Neural cell (in vitro differentiated cells): ENCODE results near the gene MYB. TPM values are rescaled to one million over a fixed set of nuclear protein-coding genes. Genes with fewer than 3 reads are reported as not detected.

Experiments
- H2AFZ ChIP-seq: fragments of 200-600, 300-800 bp; sonication (generic), shearing (Covaris generic); 2 replicates; pipeline ENCODE4 v1.6.0; 2014; ENCODE audit warnings: low read depth, mild to moderate bottlenecking, antibody characterized with exemption, low read length, moderate library complexity
- H3F3A ChIP-seq: fragments of 200-600 bp; shearing (Covaris generic); 2 replicates; pipeline ENCODE4 v1.6.1; 2016; ENCODE audit warnings: mild to moderate bottlenecking, moderate library complexity, mixed read lengths, antibody characterized with exemption, low read length; ENCODE audit not compliant: insufficient read depth, poor library complexity, severe bottlenecking
- H3K27ac ChIP-seq: fragments of 200-600, 300-800 bp; sonication (generic), shearing (Covaris generic); 2 replicates; pipeline ENCODE4 v1.5.1; 2014; ENCODE audit warnings: mild to moderate bottlenecking, low read length, moderate library complexity
- H3K27me3 ChIP-seq: fragments of 300-800, 200-600 bp; sonication (generic), shearing (Covaris generic); 2 replicates; pipeline ENCODE4 v1.6.0; 2014; ENCODE audit warnings: mild to moderate bottlenecking, low read depth, low read length, moderate library complexity; ENCODE audit not compliant: insufficient read depth
- H3K36me3 ChIP-seq: fragments of 300-800, 200-600 bp; sonication (generic), shearing (Covaris generic); 2 replicates; pipeline ENCODE4 v1.5.1; 2014; ENCODE audit warnings: mild to moderate bottlenecking, antibody characterized with exemption, low read length, moderate library complexity; ENCODE audit not compliant: insufficient read depth
- H3K4me2 ChIP-seq: fragments of 300-800, 200-600 bp; sonication (generic), shearing (Covaris generic); 2 replicates; pipeline ENCODE4 v1.6.0; 2014; ENCODE audit warnings: mild to moderate bottlenecking, low read length
- H3K4me3 ChIP-seq: fragments of 300-800, 200-600 bp; sonication (generic), shearing (Covaris generic); 2 replicates; pipeline ENCODE4 v1.5.1; 2014; ENCODE audit warnings: mild to moderate bottlenecking, low read length, moderate library complexity
- H3K79me2 ChIP-seq: fragments of 200-600 bp; shearing (Covaris generic); replicated peaks from 2 replicates; pipeline ENCODE4 v1.6.0; 2014; ENCODE audit warnings: mild to moderate bottlenecking, low read length, moderate library complexity; ENCODE audit not compliant: insufficient read depth
- H3K9ac ChIP-seq: fragments of 300-800, 200-600 bp; sonication (generic), shearing (Covaris generic); 2 replicates; pipeline ENCODE4 v1.6.1; 2016; ENCODE audit warnings: mild to moderate bottlenecking, low read length, mixed read lengths
- H3K9me2 ChIP-seq: fragments of 200-600 bp; shearing (Covaris generic); 2 replicates; pipeline ENCODE4 v1.6.1; 2016; ENCODE audit warnings: mild to moderate bottlenecking, low read length, mixed read lengths; ENCODE audit not compliant: insufficient read depth
- H3K9me3 ChIP-seq: fragments of 200-600, 300-800 bp; sonication (generic), shearing (Covaris generic); 2 replicates; pipeline ENCODE4 v1.6.1; 2016; ENCODE audit warnings: mild to moderate bottlenecking, mixed run types, low read length, moderate library complexity, mixed read lengths
- H4K20me1 ChIP-seq: fragments of 200-600 bp; shearing (Covaris generic); 2 replicates; pipeline ENCODE4 v1.6.1; 2016; ENCODE audit warnings: mild to moderate bottlenecking, mixed run types; ENCODE audit not compliant: insufficient read depth
- CTCF ChIP-seq: fragments of 450-650 bp; IDR thresholded peaks from 2 replicates; pipeline ENCODE4 v1.5.1; 2014; ENCODE audit warnings: antibody characterized with exemption, mild to moderate bottlenecking, moderate library complexity; ENCODE audit not compliant: poor library complexity, severe bottlenecking
- EP300 ChIP-seq: fragments of 450-650 bp; conservative IDR thresholded peaks from 2 replicates; pipeline ENCODE4 v1.6.1; 2014; ENCODE audit warnings: antibody characterized with exemption, mild to moderate bottlenecking, moderate library complexity; ENCODE audit not compliant: poor library complexity, severe bottlenecking
- EZH2 ChIP-seq: fragments of 200-600, 300-800 bp; shearing (Covaris generic), sonication (generic); IDR thresholded peaks from 2 replicates; pipeline ENCODE4 v1.6.1; 2014; ENCODE audit warnings: antibody characterized with exemption, low read length, borderline replicate concordance, mild to moderate bottlenecking; ENCODE audit not compliant: insufficient read depth, poor library complexity, severe bottlenecking
- MXI1 ChIP-seq: fragments of 450-650 bp; conservative IDR thresholded peaks from 2 replicates; pipeline ENCODE4 v1.6.1; 2014; ENCODE audit warnings: antibody characterized with exemption, mild to moderate bottlenecking; ENCODE audit not compliant: poor library complexity, severe bottlenecking
- POLR2AphosphoS5 ChIP-seq: IDR thresholded peaks from 2 replicates; pipeline ENCODE4 v1.6.1; 2012
- RAD21 ChIP-seq: fragments of 450-650 bp; conservative IDR thresholded peaks from 2 replicates; pipeline ENCODE4 v1.6.1; 2014; ENCODE audit warnings: antibody characterized with exemption, mild to moderate bottlenecking, moderate library complexity
- REST ChIP-seq: IDR thresholded peaks from 2 replicates; pipeline ENCODE4 v1.6.1; 2012; ENCODE audit warnings: borderline replicate concordance
- SMC3 ChIP-seq: fragments of 450-650 bp; conservative IDR thresholded peaks from 2 replicates; pipeline ENCODE4 v1.6.1; 2014; ENCODE audit warnings: antibody characterized with exemption, mild to moderate bottlenecking, moderate library complexity; ENCODE audit not compliant: poor library complexity
- TAF1 ChIP-seq: IDR thresholded peaks from 2 replicates; pipeline ENCODE4 v1.6.1; 2012; ENCODE audit warnings: low read depth
- polyA plus RNA-seq: library from polyadenylated mRNA; depleted of rRNA; stranded (reverse); fragments of >200 nt; gene quantifications from 2 replicates; pipeline ENCODE4 v1.2.3, GENCODE V29; 2014

Gene MYB
- polyA plus RNA-seq, 1 donor from 2014 or later: 4.0 TPM

GRCh38 chr6:135236319-135236718, 55.2 kb downstream of the MYB start:
- H3K79me2 ChIP-seq: no peaks in the 10 kb centered on the region
- H3K27me3 ChIP-seq: no peaks in the 10 kb centered on the region
- H3K27ac ChIP-seq: no peak overlapping the region
- H3K9me2 ChIP-seq: no peaks in the 10 kb centered on the region
- H3F3A ChIP-seq: no peaks in the 10 kb centered on the region
- H3K4me3 ChIP-seq: no peak overlapping the region
- no peaks in the 10 kb centered on the region for H3K36me3 ChIP-seq
- TF ChIP-seq RAD21: no peak
- no peak for TF ChIP-seq MXI1
- TF ChIP-seq EP300: no peak
- no peak for TF ChIP-seq TAF1
- TF ChIP-seq POLR2AphosphoS5: no peak
- H2AFZ ChIP-seq: no peak overlapping the region
- no peaks in the 10 kb centered on the region for H3K9me3 ChIP-seq
- no peak overlapping the region for H3K9ac ChIP-seq
- H3K4me2 ChIP-seq: no peak overlapping the region
- H4K20me1 ChIP-seq: no peaks in the 10 kb centered on the region

DNA sequence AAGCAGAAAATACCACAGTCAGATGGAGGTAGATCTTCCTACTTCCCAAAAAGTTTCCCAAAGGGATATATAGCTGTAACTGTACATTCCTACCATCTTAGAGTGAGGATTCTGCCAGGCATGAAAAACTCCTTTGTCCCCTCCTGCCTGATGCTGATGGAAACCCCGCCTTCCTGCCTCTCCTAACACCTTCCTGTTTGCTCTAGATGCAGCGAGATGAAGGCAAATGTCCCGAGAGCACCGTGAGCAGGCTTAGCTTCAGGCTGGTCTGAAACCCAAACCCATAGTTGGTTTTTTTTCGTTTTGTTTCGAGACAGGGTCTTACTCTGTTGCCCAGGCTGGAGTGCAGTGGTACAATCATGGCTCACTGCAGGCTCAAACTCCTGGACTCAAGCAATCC, 55.6 kb downstream of the MYB start:
- H2AFZ ChIP-seq: no peak overlapping the region
- no peaks in the 10 kb centered on the region for H3F3A ChIP-seq
- H3K4me3 ChIP-seq: no peak overlapping the region
- H3K79me2 ChIP-seq: no peaks in the 10 kb centered on the region
- H3K9me2 ChIP-seq: no peaks in the 10 kb centered on the region
- H4K20me1 ChIP-seq: no peaks in the 10 kb centered on the region
- H3K9me3 ChIP-seq: no peaks in the 10 kb centered on the region
- no peaks in the 10 kb centered on the region for H3K27me3 ChIP-seq
- H3K4me2 ChIP-seq: no peak overlapping the region
- H3K27ac ChIP-seq: no peak overlapping the region
- TF ChIP-seq TAF1 (no peak), MXI1 (no peak), EZH2 (no peak), CTCF (no peak), SMC3 (no peak), EP300 (no peak)
- no peak overlapping the region for H3K9ac ChIP-seq
- no peaks in the 10 kb centered on the region for H3K36me3 ChIP-seq

DNA sequence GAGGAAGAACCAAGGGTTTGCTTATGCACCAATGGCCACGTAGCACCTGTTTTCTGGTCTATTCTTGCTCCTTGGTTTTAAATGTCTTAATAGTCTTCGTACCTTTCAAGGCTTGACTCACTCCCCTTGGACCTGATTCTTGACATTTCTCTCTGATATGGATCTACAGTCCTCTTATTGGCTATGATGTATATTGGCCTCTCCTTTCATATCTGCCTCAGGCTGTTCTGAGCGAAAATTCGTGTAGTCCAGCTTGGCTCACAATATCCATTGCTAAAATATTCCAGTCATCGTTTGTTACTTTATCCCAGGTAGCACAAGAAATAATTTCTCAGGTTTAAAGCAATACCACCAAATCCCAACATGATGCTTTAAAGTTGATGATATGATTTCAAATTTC, 59.6 kb downstream of the MYB start:
- Histone ChIP-seq H3K4me3 (no peak overlapping the region), H3K9me2 (no peaks in the 10 kb centered on the region), H2AFZ (no peak overlapping the region), H3K27ac (no peak overlapping the region), H3K4me2 (no peak overlapping the region), H3K9ac (no peak overlapping the region), H3K79me2 (no peaks in the 10 kb centered on the region), H3F3A (no peaks in the 10 kb centered on the region), H3K36me3 (no peaks in the 10 kb centered on the region), H3K27me3 (no peaks in the 10 kb centered on the region), H4K20me1 (no peaks in the 10 kb centered on the region), H3K9me3 (no peaks in the 10 kb centered on the region)
- TF ChIP-seq RAD21 (no peak), CTCF (no peak), SMC3 (no peak), REST (no peak), POLR2AphosphoS5 (no peak), TAF1 (no peak), MXI1 (no peak), EZH2 (no peak), EP300 (no peak)
